IMR-90 (cell line): ENCODE results near the gene TP53BP2. TPM values are rescaled to one million over a fixed set of nuclear protein-coding genes. Genes with fewer than 3 reads are reported as not detected.
A peak's percentile ranks its signal among the peaks of the same experiment; 100 is the strongest.
"Not testable (repeated sequence)": the region's sequence is repeated elsewhere in the genome, so short reads cannot be mapped to it uniquely, and the experiment has no call there.

ENCODE experiments used
- ATAC-seq: fragments of 200-7000 bp; cut with Tn5 transposase; 2 replicates; pipeline ENCODE4 v1.9.1; 2020; ENCODE audit warnings: low read depth, mild to moderate bottlenecking, moderate library complexity
- BruUV-seq: library from RNA; stranded (reverse); fragments of 400-500 nt; replicated peaks from 2 replicates; lab custom pipeline; 2021; lab: Mats Ljungman, UMichigan
- CTCF ChIA-PET: fragments of 300-600 bp; formaldehyde crosslinking; extraction: SDS; loops from one replicate; lab custom pipeline; 2021; ENCODE audit warnings: antibody characterized with exemption; lab: Yijun Ruan, JAX
- POLR2A ChIA-PET: fragments of 300-600 bp; sonication (Branson Sonifier 250); formaldehyde crosslinking; loops from one replicate; lab custom pipeline; 2022; ENCODE audit warnings: antibody characterized with exemption; ENCODE audit not compliant: unreplicated experiment; lab: Charles Lee
- DNase-seq: peaks from one replicate; pipeline ENCODE4 v3.0.0; 2013
- H2AFZ ChIP-seq: replicated peaks from 2 replicates; pipeline ENCODE3; 2013; ENCODE audit warnings: low read length, mild to moderate bottlenecking; ENCODE audit not compliant: poor library complexity
- H2AK5ac ChIP-seq: 2 replicates; pipeline ENCODE4 v1.6.1; 2013; ENCODE audit warnings: low read depth, low read length, inconsistent platforms
- H2AK9ac ChIP-seq: replicated peaks from 2 replicates; pipeline ENCODE3; 2013; ENCODE audit warnings: mild to moderate bottlenecking, low read depth, low read length, moderate library complexity; ENCODE audit not compliant: poor library complexity
- H2BK120ac ChIP-seq: 2 replicates; pipeline ENCODE4 v1.6.1; 2013; ENCODE audit warnings: low read depth, low read length, inconsistent platforms
- H2BK15ac ChIP-seq: 3 replicates; pipeline ENCODE4 v1.6.1; 2013; ENCODE audit warnings: low read depth, low read length, inconsistent platforms
- H2BK20ac ChIP-seq: 2 replicates; pipeline ENCODE4 v1.6.1; 2013; ENCODE audit warnings: low read depth, mild to moderate bottlenecking, inconsistent platforms, low read length, moderate library complexity
- H2BK5ac ChIP-seq: 2 replicates; pipeline ENCODE4 v1.6.1; 2013; ENCODE audit warnings: mild to moderate bottlenecking, low read depth, low read length, inconsistent platforms; ENCODE audit not compliant: poor library complexity, severe bottlenecking
- H3K14ac ChIP-seq: replicated peaks from 2 replicates; pipeline ENCODE4 v1.6.1; 2013; ENCODE audit warnings: low read depth, low read length, inconsistent platforms
- H3K18ac ChIP-seq: 2 replicates; pipeline ENCODE4 v1.6.1; 2013; ENCODE audit warnings: low read depth, low read length, control low read depth
- H3K23ac ChIP-seq: 2 replicates; pipeline ENCODE4 v1.6.1; 2013; ENCODE audit warnings: low read depth, low read length, inconsistent platforms
- H3K27ac ChIP-seq: 2 replicates; pipeline ENCODE4 v1.5.1; 2013; ENCODE audit warnings: mild to moderate bottlenecking, control low read depth, low read length; ENCODE audit not compliant: insufficient read depth
- H3K27me3 ChIP-seq: 2 replicates; pipeline ENCODE4 v1.6.1; 2013; ENCODE audit warnings: low read length; ENCODE audit not compliant: control insufficient read depth, insufficient read depth
- H3K36me3 ChIP-seq: 2 replicates; pipeline ENCODE4 v1.6.1; 2013; ENCODE audit warnings: low read length, mixed read lengths; ENCODE audit not compliant: control insufficient read depth, insufficient read depth
- H3K4ac ChIP-seq: 2 replicates; pipeline ENCODE4 v1.6.1; 2013; ENCODE audit warnings: low read depth, low read length, inconsistent platforms
- H3K4me1 ChIP-seq: 2 replicates; pipeline ENCODE4 v1.6.1; 2013; ENCODE audit warnings: low read length, mixed read lengths; ENCODE audit not compliant: control insufficient read depth, insufficient read depth
- H3K4me2 ChIP-seq: 2 replicates; pipeline ENCODE4 v1.6.1; 2013; ENCODE audit warnings: low read depth, mild to moderate bottlenecking, control low read depth, low read length, moderate library complexity
- H3K4me3 ChIP-seq: 2 replicates; pipeline ENCODE4 v1.5.1; 2013; ENCODE audit warnings: low read depth, mild to moderate bottlenecking, control low read depth, low read length, moderate library complexity; ENCODE audit not compliant: insufficient read depth
- H3K56ac ChIP-seq: 2 replicates; pipeline ENCODE4 v1.6.1; 2013; ENCODE audit warnings: low read length, inconsistent platforms; ENCODE audit not compliant: insufficient read depth; ENCODE audit errors: extremely low read depth
- H3K79me1 ChIP-seq, 2 experiments: 2 replicates each; pipeline ENCODE4 v1.6.1; 2013; ENCODE audit warnings: low read length in 2 of 2, inconsistent platforms in 1 of 2, low read depth in 1 of 2
- H3K9ac ChIP-seq: 2 replicates; pipeline ENCODE4 v1.6.1; 2013; ENCODE audit warnings: low read depth, low read length, control low read depth
- H3K9me1 ChIP-seq: 2 replicates; pipeline ENCODE4 v1.6.1; 2013; ENCODE audit warnings: low read length, inconsistent platforms; ENCODE audit not compliant: insufficient read depth
- H3K9me3 ChIP-seq: 2 replicates; pipeline ENCODE4 v1.6.1; 2013; ENCODE audit warnings: low read length; ENCODE audit not compliant: control insufficient read depth, insufficient read depth
- H4K20me1 ChIP-seq: 2 replicates; pipeline ENCODE4 v1.6.1; 2013; ENCODE audit warnings: low read length, inconsistent platforms; ENCODE audit not compliant: insufficient read depth
- H4K5ac ChIP-seq: 2 replicates; pipeline ENCODE4 v1.6.1; 2013; ENCODE audit warnings: mild to moderate bottlenecking, low read depth, low read length, control low read depth
- H4K8ac ChIP-seq, 2 experiments: 2 replicates each; pipeline ENCODE4 v1.6.1; 2013; ENCODE audit warnings: low read depth in 2 of 2, low read length in 2 of 2, control low read depth in 1 of 2, inconsistent platforms in 1 of 2
- H4K91ac ChIP-seq: 2 replicates; pipeline ENCODE4 v1.6.1; 2013; ENCODE audit warnings: low read depth, low read length, inconsistent platforms; ENCODE audit not compliant: insufficient read depth
- WGBS, 2 experiments: methylation state at CpG; one replicate each; pipeline versions ENCODE4 v1.1.5 to v1.1.7; 2013; ENCODE audit warnings: missing lambda C conversion rate in 2 of 2; ENCODE audit not compliant: insufficient read length in 1 of 2; ENCODE audit errors: extremely low coverage in 2 of 2; 5-methylcytosine and 5-hydroxymethylcytosine counted together
- dilution Hi-C: fragments of 300-500 bp; cut with HindIII; formaldehyde crosslinking; loops from one replicate; pipeline ENCODE4 v1.14.3; 2018; ENCODE audit warnings: low sequenced_read_pairs; ENCODE audit not compliant: unreplicated experiment
- in situ Hi-C: fragments of 300-500 bp; cut with MboI; formaldehyde crosslinking; loops from 3 replicates; pipeline ENCODE4 v1.14.3; 2019; ENCODE audit warnings: low sequenced_read_pairs, inconsistent platforms, mixed read lengths
- intact Hi-C: fragments of 100-400 bp; cut with micrococcal nuclease; formaldehyde crosslinking; loops from 2 replicates; pipeline ENCODE4 v1.10.0; 2022
- polyA plus RNA-seq, 3 experiments: library from polyadenylated mRNA; depleted of rRNA; stranded (reverse); fragments of >200 nt; gene quantifications; 2 replicates each; pipeline ENCODE4 v1.2.3, GENCODE V29; 2012; ENCODE audit warnings: low replicate concordance in 1 of 3
- total RNA-seq: library from RNA; depleted of rRNA; stranded (reverse); fragments of >200 nt; gene quantifications from 2 replicates; pipeline ENCODE4 v1.2.3, GENCODE V29; 2012

Gene TP53BP2
- total and polyA plus RNA-seq, 2 of the 4 experiments (the other 2 are of a cell fraction): 19.9 to 35.0 TPM

DNA sequence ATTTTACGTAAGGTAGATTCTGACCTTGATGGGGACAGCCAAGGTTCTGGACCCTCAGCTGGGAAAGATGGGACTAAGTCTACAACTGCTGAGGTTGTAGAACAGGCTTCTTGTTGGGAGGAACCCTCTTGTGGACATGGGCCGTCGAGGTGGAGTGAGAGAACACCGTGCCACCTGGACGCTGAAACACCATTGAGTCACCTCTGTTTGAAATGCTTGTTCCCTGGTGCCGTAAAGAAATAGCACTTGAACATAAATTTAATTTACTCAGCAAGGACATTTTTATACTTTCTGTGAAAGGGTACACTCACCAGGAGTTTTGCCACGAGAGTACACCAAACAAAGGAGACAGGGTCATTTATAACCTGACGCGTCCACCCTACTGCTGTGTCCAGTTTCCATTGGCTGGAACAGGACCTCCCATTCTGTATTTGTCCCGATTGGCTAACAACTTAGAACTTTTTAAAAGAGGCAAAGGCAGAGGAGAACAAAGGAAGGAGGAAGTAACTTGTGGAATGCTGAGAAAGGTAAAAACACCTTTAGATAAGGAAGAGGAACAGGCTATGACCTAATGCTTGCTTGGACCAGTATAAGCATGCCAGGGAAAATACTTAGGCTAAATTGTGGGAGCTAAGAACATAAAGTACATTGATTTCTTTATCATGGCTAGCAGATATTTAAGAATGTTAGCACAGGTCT lies 105.6 kb downstream of the TP53BP2 start:
- H2BK15ac ChIP-seq, BruUV-seq, H2AK9ac ChIP-seq, H3K4ac ChIP-seq, H4K5ac ChIP-seq, in situ Hi-C loops, H2BK120ac ChIP-seq, H4K91ac ChIP-seq, H2AK5ac ChIP-seq, H2BK5ac ChIP-seq, intact Hi-C loops, H3K4me3 ChIP-seq, H3K23ac ChIP-seq, H3K27me3 ChIP-seq, POLR2A ChIA-PET, H3K9ac ChIP-seq, H3K18ac ChIP-seq, H3K27ac ChIP-seq, H3K4me2 ChIP-seq, H3K9me3 ChIP-seq, H3K14ac ChIP-seq, dilution Hi-C loops, H2AFZ ChIP-seq, DNase-seq, H2BK20ac ChIP-seq, ATAC-seq, H3K56ac ChIP-seq: not testable (repeated sequence)
- peak overlapping the region in 1 of 2 experiments; percentile 22; a peak in 1 of 4 replicates for H4K8ac ChIP-seq
- peaks cover 57 to 85% of the 10 kb centered on the region in 2 experiments for H3K79me1 ChIP-seq
- 95% methylated on average over 4 of the region's 10 CpGs; no CpG with 5 or more reads in 1 of the 2 experiments for WGBS, 2 experiments
- H3K4me1 ChIP-seq: peaks cover 12% of the 10 kb centered on the region
- H3K9me1 ChIP-seq: peaks cover 39% of the 10 kb centered on the region
- H3K36me3 ChIP-seq: peaks cover 47% of the 10 kb centered on the region
- peaks cover 79% of the 10 kb centered on the region for H4K20me1 ChIP-seq
- CTCF ChIA-PET: interaction anchor here (1.0 kb wide), 1 partner anchor 9 kb away, joined by 4 read pairs; no protein-coding TSS in a partner anchor
